Keratinocyte (primary cell): ENCODE measurements around the gene SLC38A3.

ENCODE experiments used
- CTCF ChIP-seq, 3 experiments: IDR thresholded peaks in 1 of 3; conservative IDR thresholded peaks in 1 of 3; optimal IDR thresholded peaks in 1 of 3; 2 replicates in 2 of 3; 3 replicates in 1 of 3; pipeline versions ENCODE3 to v1.5.1; 2011; ENCODE audit warnings: low read length in 3 of 3, mild to moderate bottlenecking in 3 of 3, moderate library complexity in 2 of 3, control low read depth in 1 of 3, inconsistent platforms in 1 of 3; ENCODE audit not compliant: insufficient read depth in 2 of 3; ENCODE audit errors: extremely low read depth in 1 of 3
- EZH2 ChIP-seq: IDR thresholded peaks from one replicate; pipeline ENCODE4 v1.6.1; 2012; ENCODE audit warnings: inconsistent platforms, mild to moderate bottlenecking, low read length, moderate library complexity

- TF ChIP-seq CTCF (optimal IDR thresholded peaks at IDR 0.05 in 1 of 3, IDR thresholded peaks at IDR 0.05 in 1 of 3, conservative IDR thresholded peaks at IDR 0.05 in 1 of 3; ENCODE audit: extremely low read depth in 1 of 3, insufficient read depth in 2 of 3, low read length in 3 of 3) (no peak), EZH2 (no peak)
Observed at GRCh38 chr3:50251220-50251619, 46.1 kb downstream of the SLC38A3 start.
